Glomerular endothelial cell (primary cell): Measurements from ENCODE around the gene ABCG1. TPM values are rescaled to one million over a fixed set of nuclear protein-coding genes. Genes with fewer than 3 reads are reported as not detected.

Experiments
- DNase-seq: peaks from one replicate; pipeline ENCODE4 v3.0.0-alpha.2; 2011; ENCODE audit warnings: low read depth, low spot score; ENCODE audit errors: extremely low read depth
- total RNA-seq: library from RNA; depleted of rRNA; stranded (reverse); fragments of >200 nt; gene quantifications from 2 replicates; pipeline ENCODE4 v1.2.3, GENCODE V29; 2015

Gene ABCG1
- total RNA-seq, 1 donor from 2014 or later: 66.0 TPM

DNA sequence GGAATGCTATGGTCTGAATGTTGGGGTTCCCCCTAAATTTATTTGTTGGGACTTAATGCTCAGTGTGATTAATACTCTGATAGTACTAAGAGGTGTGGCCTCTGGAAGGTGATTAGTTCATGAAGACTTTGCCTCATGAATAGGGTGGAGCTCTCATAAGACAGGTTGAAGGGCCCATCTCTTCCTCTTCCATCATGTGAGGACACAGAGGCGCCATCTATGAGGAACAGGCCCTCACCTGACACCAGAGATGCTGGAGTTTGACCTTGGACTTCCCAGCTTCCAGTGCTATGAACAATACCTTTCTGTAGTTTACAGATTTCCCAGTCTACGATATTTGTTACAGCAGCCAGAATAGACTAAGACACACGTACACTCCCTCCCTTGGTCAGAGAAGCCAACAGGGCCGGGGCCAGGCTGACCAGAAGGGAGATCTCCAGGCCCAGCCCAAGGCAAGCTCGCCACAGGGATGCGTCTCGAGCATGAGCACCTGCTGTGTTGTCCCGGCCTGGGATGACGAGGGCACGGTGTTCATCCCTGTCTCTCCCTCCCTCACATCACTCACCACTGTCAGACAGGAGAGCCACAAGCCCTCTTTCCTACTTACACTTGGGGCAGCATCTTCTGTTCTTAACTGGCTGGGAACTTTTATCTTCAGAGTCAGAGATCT lies 4.7 kb upstream of the ABCG1 start:
- DNase-seq: no peak

DNA sequence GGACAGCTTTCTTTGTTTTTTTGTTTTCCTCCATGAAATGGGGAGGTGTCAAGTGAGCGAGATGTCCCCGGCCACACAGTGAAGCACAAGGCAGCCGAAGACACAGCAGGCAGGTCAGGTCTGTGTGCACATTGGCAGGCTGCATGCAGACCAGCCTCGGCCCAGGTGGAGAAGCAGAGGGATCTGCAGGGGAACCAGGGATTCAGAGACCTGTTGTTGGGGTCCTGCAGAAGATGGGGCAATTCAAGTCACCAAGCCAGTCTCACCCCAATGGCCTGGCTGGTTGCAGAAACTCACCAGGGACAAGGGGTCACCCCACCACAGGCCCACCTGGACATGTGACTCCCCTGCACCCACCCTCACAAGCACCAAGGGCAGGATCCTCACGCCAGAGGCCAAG lies 4.0 kb upstream of the ABCG1 start:
- no peak for DNase-seq

DNA sequence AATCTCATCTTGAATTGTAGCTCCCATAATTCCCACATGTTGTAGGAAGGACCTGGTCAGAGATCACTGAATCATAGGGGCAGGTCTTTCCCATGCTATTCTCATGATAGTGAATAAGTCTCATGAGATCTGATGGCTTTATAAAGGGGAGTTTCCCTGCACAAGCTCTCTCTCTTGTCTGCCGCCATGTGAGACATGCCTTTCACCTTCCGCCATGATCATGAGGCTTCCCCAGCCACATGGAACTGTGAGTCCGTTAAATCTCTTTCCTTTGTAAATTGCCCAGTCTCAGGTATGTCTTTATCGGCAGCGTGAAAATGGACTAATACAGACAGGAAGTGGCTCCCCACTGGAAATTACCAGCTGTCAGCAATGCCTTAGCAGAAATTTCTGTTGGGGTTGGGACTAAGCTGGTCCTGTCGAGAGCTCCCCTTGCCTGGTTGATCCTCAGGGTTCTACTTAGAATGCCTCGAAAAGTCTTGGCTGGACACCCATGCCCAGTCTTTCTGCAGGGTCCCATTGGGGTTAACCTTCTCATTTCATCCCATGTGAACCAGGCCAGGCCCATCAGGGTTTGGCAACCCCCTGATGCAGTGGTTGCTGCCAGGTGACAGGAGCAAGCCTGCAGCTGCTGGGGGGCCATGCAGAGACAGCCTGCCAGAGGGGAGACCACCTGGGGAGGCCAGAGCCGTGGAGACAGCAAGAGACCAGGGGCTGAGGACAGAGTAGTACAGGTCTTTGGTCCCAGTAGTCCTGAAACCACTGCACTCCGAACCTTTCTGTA lies 2.8 kb upstream of the ABCG1 start:
- DNase-seq: no peak

DNA sequence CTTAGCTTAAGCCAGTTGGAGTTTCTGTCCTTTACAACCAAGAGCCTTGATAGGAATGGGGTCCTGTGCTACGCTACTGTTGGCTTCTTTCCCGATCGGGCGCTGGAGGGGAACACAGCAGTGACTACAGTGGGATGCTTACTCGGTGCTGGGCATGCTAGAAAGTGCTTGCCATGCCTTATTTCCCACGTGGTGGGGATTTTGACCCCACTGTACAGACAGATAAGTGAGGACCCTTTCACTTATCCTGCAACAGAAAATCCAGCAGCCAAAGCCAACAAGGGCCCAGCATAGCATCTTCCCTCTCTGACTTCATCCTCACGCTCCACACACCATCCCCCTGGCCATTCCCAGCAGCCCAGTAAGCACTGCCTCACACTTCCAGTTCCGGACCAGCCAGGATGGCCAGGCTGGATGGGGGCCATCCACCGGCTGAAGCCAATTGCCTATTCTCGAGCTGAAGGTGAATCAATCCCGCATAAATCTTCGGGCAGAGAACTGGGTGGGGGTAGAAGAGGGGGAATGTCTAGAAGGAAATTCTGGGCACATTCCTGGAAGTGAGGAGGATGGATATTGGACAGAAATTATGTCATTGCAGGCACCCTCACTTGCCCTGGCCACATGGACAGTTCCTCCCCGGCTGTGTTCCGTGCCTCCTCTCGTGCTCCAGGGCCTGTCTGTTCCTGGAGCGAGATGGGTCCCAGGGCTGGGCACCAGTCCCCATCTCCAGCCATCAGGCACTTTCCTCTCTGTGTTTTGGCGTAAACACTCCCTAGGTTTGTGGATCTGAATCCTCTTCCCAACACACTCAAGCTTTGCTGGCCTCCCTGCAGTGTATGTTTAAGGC lies 2.0 kb upstream of the ABCG1 start:
- DNase-seq: no peak

DNA sequence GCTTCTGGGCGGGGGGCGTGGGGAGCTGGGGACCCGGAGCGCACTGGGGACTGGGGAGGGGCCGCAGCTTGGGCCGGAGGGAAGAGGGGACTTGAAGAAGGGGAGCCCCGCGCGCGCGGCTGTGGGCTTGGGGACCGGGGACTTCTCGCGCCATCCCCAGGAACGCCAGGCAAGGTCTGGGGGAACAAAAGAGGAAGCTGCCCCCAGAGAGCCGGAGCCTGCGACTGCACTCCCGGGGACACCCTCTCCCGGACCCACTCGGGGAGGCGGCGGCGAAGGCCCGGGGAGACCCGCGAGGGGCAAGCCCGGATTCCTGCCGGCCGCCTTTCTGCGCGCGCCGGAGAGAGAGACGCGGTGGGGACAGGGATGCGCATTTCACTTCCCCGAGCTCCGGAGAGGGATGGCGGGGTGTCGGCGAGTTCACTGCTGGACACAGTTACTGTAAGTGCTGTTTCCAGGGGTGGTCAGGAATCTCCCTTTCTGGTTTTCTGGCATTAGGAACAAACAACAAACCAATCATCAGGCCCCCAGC lies 732 bp downstream of the ABCG1 start:
- no peak for DNase-seq

DNA sequence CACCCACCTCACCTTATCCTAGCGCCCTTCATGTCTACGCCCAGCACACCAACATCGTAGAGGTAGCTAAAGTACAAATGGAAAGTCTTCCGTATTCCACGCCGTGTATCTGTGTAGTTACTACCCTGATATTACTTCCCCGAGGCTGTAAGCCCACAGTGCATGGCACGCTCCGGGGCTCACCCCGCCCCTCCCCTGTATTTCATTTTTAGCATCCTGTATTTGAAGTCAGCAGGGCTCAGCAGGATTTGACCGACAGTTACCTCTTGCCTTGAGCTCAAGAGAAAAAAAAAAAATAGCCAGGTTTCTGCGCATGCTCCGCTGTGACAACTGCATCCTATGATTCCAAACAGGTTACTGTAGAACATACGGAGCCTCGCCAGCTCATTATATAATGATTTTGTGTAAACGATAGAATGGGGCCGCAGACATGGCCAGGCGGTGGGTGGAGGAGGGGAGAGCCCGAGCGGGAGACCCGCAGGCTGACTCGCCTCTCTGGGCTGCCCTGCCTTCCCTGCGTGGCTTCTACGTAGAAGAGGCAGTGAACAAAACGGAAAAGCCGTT lies 1.3 kb downstream of the ABCG1 start:
- DNase-seq: no peak

DNA sequence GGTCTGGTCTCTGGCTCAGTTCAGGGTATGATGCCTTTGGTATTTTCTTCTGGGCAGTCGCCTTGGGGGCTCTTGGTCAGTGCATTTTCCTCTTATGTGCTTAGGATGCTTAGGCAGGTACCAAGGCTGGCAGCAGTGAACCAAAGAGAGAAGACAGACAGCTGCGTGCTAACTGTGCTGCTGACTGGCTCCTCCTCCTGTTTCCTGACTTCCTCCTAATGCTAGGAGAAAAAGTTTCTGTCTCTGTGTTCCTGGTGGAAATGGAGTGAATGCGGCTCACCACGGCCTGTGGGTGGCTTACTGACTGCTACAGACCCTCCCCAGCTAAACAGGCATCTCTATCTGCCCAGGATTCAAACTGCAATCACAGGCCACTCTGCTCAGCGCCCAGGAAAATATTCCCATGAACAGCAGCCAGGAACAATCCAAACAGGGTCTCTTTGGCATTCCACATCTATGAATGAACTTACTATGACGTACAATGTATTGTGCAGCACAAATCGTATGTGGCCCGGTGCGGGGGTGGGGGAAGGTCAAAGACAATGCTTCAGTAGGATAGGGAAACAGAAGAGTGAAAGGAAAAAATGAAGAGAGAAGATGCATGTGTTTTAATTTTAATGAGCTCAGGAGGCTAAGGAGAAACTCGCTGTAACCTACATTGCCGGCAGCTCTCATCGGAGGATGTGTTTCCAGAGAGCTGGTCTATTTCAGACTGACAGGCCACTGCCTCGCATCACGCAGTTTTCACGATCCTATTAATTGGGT lies 2.8 kb downstream of the ABCG1 start:
- no peak for DNase-seq

DNA sequence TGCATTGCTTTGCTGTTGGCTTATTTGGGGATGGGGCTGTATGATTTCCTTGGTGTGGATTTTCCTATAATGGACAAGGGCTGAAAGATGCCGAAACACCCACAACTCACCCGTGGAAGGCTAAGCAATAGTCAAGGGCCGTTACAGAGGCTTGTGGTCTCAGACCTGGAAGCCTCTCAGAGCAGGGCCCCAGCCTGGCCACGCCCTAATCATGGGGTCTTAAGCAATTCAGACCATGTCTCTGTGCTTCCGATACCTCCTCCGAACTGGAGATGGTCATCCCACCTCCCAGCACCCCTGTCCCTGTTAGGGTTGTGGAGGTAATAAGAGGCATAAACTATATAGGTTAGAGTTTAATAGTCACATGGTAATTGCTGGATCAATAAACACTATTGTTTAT lies 3.4 kb downstream of the ABCG1 start:
- no peak for DNase-seq

DNA sequence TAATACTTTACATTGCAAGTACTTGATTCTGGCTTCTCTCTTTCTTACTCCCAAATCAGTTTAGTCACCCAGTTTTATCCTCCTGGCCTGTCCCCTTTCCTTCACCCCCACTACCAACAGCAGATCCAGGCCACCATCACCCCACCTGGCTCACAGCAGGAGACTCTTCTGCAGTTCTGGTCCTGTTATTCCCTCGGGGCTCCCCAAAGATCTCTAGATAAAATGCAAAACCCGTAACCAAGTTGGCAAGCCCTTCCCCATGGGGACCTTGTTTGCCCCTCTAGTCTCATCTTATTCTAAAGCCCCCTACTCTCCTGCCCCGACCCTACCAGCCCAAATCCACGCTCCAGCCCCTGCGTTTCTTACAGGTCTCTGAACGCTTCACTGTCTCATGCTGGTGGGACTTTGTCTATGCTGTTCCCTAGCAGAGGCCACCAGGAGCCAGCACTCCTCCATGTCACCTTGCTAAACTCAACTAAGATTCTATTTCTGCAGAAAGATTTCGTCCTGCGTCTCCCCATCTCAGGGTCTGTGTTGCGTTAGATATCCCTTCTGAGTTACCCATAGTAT lies 4.0 kb downstream of the ABCG1 start:
- no peak for DNase-seq

DNA sequence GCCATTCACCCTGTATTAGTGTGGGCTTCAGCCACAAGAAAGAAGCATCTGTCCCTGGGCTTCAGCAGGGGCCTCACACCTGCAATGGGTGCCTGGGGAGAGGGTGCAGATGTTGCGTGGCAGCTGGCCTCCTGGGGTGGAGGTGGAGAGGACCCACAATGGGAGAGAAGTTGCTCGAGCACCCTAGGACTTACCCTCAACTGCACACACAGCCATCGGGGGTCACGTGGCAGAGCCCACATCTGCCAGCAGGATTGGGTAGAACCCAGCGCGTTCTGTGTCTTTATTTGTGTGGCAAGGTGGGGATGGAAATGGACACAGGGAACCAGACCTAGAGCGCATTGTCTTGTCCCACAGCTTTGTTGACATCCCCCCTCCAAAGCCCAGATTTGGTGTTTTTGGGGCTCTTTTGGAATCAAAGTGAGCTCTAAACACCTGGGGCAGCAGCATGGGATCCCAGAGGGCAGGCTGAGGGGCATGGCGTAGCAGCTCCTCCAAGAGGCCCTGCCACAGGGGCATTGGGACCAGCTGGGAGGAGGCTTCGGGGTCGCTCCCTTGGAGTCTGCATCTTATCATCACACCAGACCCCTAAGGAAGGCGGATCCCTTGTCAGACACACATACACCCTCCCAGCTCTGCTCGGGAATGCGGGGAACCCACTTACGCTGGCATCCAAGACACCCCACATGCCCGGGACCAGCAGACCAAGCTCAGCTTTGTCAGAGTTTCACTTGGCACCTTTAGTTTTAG lies 5.1 kb downstream of the ABCG1 start:
- no peak for DNase-seq

DNA sequence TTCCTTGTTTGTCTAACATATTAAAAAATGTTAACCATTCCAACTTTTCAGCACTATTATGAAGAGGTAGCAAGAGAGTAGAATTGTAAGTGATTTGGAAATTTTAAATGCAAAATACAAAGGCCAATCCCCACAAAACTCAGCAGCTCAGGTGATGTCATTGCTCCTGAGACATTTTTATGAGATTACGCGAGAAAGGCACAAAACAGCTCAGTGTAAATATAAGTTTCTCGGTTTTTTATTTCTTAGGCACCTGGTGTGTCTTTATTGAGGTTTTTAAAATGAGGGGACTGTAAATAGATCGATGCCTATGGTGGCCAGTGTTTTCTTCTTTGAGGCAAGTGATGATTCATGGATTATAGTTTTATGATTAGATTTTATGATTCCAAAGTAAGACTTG lies 6.1 kb downstream of the ABCG1 start:
- DNase-seq: no peak

DNA sequence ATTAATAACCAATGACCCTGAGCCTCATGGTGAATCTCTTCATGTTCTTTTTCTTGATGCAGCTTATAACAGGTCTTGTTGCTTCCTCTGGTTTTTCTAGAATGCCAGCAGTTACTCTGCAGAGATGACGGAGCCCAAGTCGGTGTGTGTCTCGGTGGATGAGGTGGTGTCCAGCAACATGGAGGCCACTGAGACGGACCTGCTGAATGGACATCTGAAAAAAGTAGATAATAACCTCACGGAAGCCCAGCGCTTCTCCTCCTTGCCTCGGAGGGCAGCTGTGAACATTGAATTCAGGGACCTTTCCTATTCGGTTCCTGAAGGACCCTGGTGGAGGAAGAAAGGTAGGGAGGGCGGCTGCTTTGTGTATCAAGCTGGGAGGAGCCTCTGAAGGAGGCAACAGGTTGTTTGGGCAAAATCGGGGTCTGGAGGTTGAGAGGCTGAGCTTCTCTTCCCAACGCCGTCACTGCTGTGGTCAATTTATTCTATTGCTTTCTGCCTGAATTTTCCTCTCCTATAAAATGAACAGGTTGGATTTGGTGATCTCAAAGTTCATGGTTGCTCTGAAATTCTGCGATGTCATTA lies 6.7 kb downstream of the ABCG1 start:
- no peak for DNase-seq

DNA sequence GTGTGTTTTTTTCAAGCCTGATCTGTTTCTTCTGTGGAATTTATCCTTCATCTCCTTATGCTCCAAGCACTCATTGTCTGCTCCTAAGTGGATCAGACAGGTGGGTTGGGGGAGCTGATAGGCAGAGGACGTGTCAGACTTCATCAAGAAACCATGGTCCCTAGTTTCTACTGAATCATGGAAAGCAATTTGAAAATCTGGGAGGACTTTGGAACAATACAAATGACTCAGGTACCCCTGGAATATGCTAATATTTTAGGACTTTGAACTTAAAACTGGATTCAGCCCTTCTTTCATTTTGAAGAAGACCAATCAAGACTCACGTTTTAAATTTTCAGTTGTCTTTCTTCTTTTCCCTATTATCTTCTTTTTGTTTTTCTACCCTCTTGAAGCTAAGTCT lies 7.7 kb downstream of the ABCG1 start:
- DNase-seq: no peak

DNA sequence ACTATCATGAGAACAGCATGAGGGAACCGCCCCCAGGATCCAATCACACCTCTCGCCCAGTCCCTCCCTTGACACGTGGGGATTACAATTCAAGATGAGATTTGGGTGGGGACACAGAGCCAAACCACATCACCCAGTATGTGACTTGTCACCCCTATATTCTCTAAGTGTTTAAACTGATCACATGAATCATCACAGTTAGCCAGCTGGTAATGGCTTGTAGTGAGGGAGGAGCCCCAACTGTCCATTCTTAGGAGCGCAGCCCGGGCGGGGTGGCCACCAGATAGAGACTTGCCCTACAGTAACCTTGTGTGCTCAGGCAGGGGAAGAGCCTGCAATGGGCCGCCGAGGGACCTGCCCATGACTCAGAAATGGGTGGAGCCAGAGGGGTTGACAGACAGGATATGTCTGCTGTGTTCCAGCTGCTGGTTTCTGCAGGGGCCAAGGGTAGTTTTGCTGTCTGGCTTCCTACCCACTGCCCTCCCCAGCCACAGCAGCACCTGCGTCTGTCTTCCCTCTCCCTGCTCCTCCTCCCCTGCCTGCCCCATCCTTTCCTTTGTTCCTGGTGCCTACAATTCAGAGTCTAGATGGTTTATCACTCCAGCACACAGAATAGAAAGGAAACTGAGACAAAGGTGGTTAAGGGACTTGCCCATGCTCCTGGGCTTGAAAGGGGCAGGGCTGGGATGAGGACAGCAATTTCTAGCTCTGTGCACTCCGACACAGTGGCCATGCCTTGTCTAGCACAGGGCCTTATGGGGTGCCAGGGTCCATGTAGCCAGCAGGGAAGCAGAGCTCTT lies 9.2 kb downstream of the ABCG1 start:
- DNase-seq: no peak

DNA sequence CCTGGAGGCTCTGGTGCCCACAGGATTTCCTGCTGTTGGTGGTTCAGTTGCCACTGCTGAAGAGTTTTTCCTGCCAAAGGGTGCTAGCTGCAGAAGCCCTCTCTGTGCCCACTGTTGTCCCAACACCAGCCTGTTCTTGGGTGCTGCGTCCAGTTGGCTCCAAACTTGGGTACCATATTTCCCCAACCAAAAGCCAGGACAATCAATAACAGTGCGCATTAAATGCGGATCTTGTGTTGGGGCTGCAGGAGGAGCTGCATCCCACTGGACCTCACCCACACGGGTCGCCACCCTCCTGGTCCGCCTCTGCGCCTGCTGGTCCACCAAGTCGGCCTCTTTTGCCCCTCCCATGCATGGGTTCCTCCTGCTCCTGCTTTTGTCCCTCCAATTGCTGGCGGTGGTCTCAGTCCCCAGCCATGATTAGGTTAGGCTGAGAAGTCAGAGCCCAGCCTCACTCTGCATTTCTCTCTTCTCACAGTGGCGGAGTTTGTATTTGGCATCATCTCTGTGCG lies 9.8 kb downstream of the ABCG1 start:
- DNase-seq: no peak

DNA sequence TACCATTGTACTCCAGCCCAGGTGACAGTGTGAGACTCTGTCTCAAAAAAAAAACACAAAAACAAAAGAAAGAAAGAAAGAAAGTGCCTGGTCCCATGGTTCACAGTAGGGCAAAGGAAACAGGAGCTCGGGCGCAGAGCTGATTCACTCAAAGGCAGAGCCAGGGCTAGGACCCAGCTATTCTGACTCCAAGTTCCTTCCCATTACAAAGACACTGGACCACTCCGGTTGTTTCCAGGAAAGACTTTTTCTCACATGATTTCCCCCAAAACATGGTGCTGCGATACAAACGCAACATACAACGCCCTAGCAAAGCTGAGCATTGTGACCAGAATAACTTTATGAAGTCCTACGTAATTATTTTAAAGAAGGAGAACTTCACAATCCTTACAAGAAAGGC lies 10.7 kb downstream of the ABCG1 start:
- DNase-seq: no peak

DNA sequence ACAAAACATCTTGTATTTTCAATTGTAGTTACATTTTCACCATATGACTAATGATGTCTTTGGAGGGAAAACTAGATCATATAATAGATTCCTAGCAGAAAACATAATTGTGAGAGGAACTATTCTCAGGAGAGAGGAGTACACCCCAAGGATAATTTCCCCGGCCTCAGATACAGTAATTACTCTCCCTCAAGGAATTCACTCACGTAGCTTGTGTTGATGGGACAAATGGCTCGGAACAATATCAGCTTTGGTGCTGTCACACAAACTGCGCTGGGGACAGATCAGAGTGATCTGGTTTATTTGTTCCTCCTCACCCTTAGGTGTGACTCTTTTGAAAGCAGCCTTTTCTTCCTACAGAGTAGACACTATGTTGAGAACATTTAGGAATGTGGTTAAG lies 11.2 kb downstream of the ABCG1 start:
- DNase-seq: no peak

DNA sequence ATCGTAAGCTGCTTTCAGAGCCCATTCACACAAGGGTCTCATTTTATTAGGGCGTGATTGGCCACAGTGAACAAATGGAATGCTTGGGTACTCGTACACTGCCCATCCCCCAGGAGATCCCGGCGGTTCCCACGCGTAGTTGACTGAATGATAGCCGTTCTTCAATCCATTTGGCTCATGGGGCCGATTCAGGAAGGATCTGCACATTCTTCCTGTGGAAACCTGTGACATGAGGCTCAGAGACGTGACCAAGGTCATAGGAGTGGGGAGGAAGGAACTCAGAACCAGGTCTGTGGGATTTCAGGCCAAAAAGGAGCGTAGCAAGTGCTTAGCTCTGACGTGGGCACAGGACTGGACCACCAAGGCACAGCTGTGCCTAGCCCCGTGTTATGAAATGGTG lies 11.7 kb downstream of the ABCG1 start:
- no peak for DNase-seq
